Hematopoietic multipotent progenitor cell treated with erythropoietin and hydrocortisone succinate and interleukin-3 and kit ligand, for 8 days (in vitro differentiated cells): Measurements from ENCODE around the gene PSPN.
"Not testable (repeated sequence)": the region's sequence is repeated elsewhere in the genome, so short reads cannot be mapped to it uniquely, and the experiment has no call there.

Experiments
- DNase-seq: peaks from one replicate; pipeline ENCODE4 v3.0.0-alpha.2; 2015

The PSPN gene

GRCh38 chr19:6402837-6403608 is 27.3 kb upstream of the PSPN start:
- no peak for DNase-seq

- DNase-seq: no peak
Measured at GRCh38 chr19:6402058-6402457, 26.3 kb upstream of the PSPN start.

- DNase-seq: not testable (repeated sequence)
Measured at GRCh38 chr19:6400062-6400944, 24.6 kb upstream of the PSPN start.

GRCh38 chr19:6396305-6396704 is 20.6 kb upstream of the PSPN start:
- no peak for DNase-seq

GRCh38 chr19:6394831-6395230 is 19.1 kb upstream of the PSPN start:
- no peak for DNase-seq

- peak; percentile 83 for DNase-seq
Measured at GRCh38 chr19:6393983-6394412, 18.3 kb upstream of the PSPN start.

- DNase-seq: peak; percentile 97
Measured at GRCh38 chr19:6393074-6393982, 17.6 kb upstream of the PSPN start, which contains the start of gene GTF2F1. Gene GTF2F1 (minus strand): TSS chr19:6393164. CDS start chr19:6392995, 169 bp downstream.

- peak; percentile 7 for DNase-seq
Measured at GRCh38 chr19:6392221-6393073, 16.7 kb upstream of the PSPN start.

GRCh38 chr19:6387372-6387771 is 11.6 kb upstream of the PSPN start:
- no peak for DNase-seq

GRCh38 chr19:6384381-6384780 is 8.6 kb upstream of the PSPN start:
- DNase-seq: peak; percentile 66

GRCh38 chr19:6383188-6383587 is 7.5 kb upstream of the PSPN start:
- DNase-seq: no peak

GRCh38 chr19:6381030-6381750 is 5.5 kb upstream of the PSPN start:
- no peak for DNase-seq

- DNase-seq: no peak
Measured at GRCh38 chr19:6379744-6380143, 4.0 kb upstream of the PSPN start.

GRCh38 chr19:6378486-6378885 is 2.8 kb upstream of the PSPN start:
- DNase-seq: no peak

- no peak for DNase-seq
Measured at GRCh38 chr19:6378041-6378440, 2.3 kb upstream of the PSPN start.

- no peak for DNase-seq
Measured at GRCh38 chr19:6376512-6377190, 918 bp upstream of the PSPN start.

GRCh38 chr19:6374711-6375410 is 872 bp downstream of the PSPN start:
- DNase-seq: no peak

- no peak for DNase-seq
Measured at GRCh38 chr19:6374161-6374709, 1.5 kb downstream of the PSPN start.

GRCh38 chr19:6373813-6374108 is 2.0 kb downstream of the PSPN start:
- DNase-seq: peak; percentile 56
